HG03565 (cell line): ENCODE measurements around the gene AMBP.

Experiments used
- ATAC-seq: cut with Tn5 transposase; IDR thresholded peaks from one replicate; pipeline ENCODE4 v1.9.1; 2021; ENCODE audit warnings: mild to moderate bottlenecking, moderate library complexity; ENCODE audit not compliant: unreplicated experiment

The AMBP gene

GRCh38 chr9:114112778-114113584, 34.9 kb upstream of the AMBP start:
- ATAC-seq = no peak

GRCh38 chr9:114112325-114112724, 34.2 kb upstream of the AMBP start:
- no peak for ATAC-seq

GRCh38 chr9:114110180-114110579, 32.1 kb upstream of the AMBP start:
- no peak for ATAC-seq

- no peak for ATAC-seq
Measured at GRCh38 chr9:114109124-114109523, 31.0 kb upstream of the AMBP start.

- ATAC-seq = peak; percentile 75
Measured at GRCh38 chr9:114108016-114108833, 30.1 kb upstream of the AMBP start.

- no peak for ATAC-seq
Measured at GRCh38 chr9:114107286-114108001, 29.3 kb upstream of the AMBP start.

GRCh38 chr9:114105236-114105635, 27.1 kb upstream of the AMBP start:
- no peak for ATAC-seq

- no peak for ATAC-seq
Measured at GRCh38 chr9:114102484-114102883, 24.4 kb upstream of the AMBP start.

- ATAC-seq = no peak
Measured at GRCh38 chr9:114100536-114100935, 22.4 kb upstream of the AMBP start.

GRCh38 chr9:114099669-114100270, 21.7 kb upstream of the AMBP start:
- ATAC-seq = no peak

GRCh38 chr9:114098936-114099668, 21.0 kb upstream of the AMBP start, which contains the start of gene KIF12:
Gene KIF12 (minus strand): TSS chr9:114099292. CDS start chr9:114099276, 16 bp downstream.
- no peak for ATAC-seq

GRCh38 chr9:114098021-114098935, 20.2 kb upstream of the AMBP start:
- ATAC-seq = no peak

- ATAC-seq = no peak
Measured at GRCh38 chr9:114097613-114098020, 19.5 kb upstream of the AMBP start.

- no peak for ATAC-seq
Measured at GRCh38 chr9:114096866-114097612, 18.9 kb upstream of the AMBP start.

- ATAC-seq = no peak
Measured at GRCh38 chr9:114096041-114096511, 18.0 kb upstream of the AMBP start.

GRCh38 chr9:114094971-114095370, 16.9 kb upstream of the AMBP start:
- ATAC-seq = no peak

GRCh38 chr9:114093761-114094505, 15.8 kb upstream of the AMBP start:
- ATAC-seq = no peak

GRCh38 chr9:114093031-114093471, 15.0 kb upstream of the AMBP start:
- ATAC-seq = no peak
